SK-N-SH (cell line): ENCODE measurements around the gene GP1BA. TPM values are rescaled to one million over a fixed set of nuclear protein-coding genes. Genes with fewer than 3 reads are reported as not detected.

Source experiments
- CTCF ChIA-PET: fragments of 300-600, 350-600 bp; formaldehyde crosslinking; extraction: SDS; loops from one replicate; lab custom pipeline; 2021; lab: Yijun Ruan, JAX
- POLR2A ChIA-PET: fragments of 350-600 bp; sonication (Branson Sonifier 250); formaldehyde crosslinking; extraction: SDS; loops from one replicate; lab custom pipeline; 2020; ENCODE audit warnings: antibody characterized with exemption, inconsistent platforms; lab: Yijun Ruan, JAX
- DNase-seq: peaks from one replicate; pipeline ENCODE4 v3.0.0; 2012
- H2AFZ ChIP-seq: fragments of 200-600 bp; sonication (generic); 2 replicates; pipeline ENCODE4 v1.8.1; 2016; ENCODE audit warnings: antibody characterized with exemption, mild to moderate bottlenecking, low read depth
- H3F3A ChIP-seq: fragments of 200-600 bp; sonication (generic); replicated peaks from 2 replicates; pipeline ENCODE3; 2016; ENCODE audit warnings: antibody characterized with exemption, mild to moderate bottlenecking; ENCODE audit not compliant: insufficient read depth
- H3K27ac ChIP-seq, 2 experiments: fragments of 200-500 bp in 1 of 2; fragments of 200-600 bp in 1 of 2; sonication (Bioruptor generic) in 1 of 2; sonication (generic), shearing (Covaris generic) in 1 of 2; 2 replicates each; pipeline versions ENCODE4 v1.5.1 to v1.6.1; 2014 to 2016; ENCODE audit warnings: low read depth in 2 of 2, inconsistent platforms in 1 of 2, low read length in 1 of 2, mild to moderate bottlenecking in 1 of 2, mixed read lengths in 1 of 2
- H3K27me3 ChIP-seq: fragments of 200-600 bp; sonication (generic), shearing (Covaris generic); 2 replicates; pipeline ENCODE4 v1.6.1; 2016; ENCODE audit warnings: mixed run types; ENCODE audit not compliant: insufficient read depth
- H3K36me3 ChIP-seq, 2 experiments: fragments of 200-500 bp in 1 of 2; fragments of 200-600 bp in 1 of 2; sonication (Bioruptor generic) in 1 of 2; sonication (generic) in 1 of 2; replicated peaks in 1 of 2; 2 replicates each; pipeline versions ENCODE3 to v1.5.1; 2014 to 2016; ENCODE audit warnings: low read length in 1 of 2, mild to moderate bottlenecking in 1 of 2; ENCODE audit not compliant: insufficient read depth in 2 of 2, control insufficient read depth in 1 of 2
- H3K4me1 ChIP-seq, 2 experiments: fragments of 200-500 bp in 1 of 2; fragments of 200-600 bp in 1 of 2; sonication (Bioruptor generic) in 1 of 2; sonication (generic), shearing (Covaris generic) in 1 of 2; 2 replicates each; pipeline versions ENCODE4 v1.5.1 to v1.6.1; 2014 to 2016; ENCODE audit warnings: low read depth in 1 of 2, low read length in 1 of 2, mixed run types in 1 of 2; ENCODE audit not compliant: insufficient read depth in 2 of 2, control insufficient read depth in 1 of 2
- H3K4me2 ChIP-seq: fragments of 200-600 bp; sonication (generic), shearing (Covaris generic); 2 replicates; pipeline ENCODE4 v1.6.1; 2017; ENCODE audit warnings: mixed run types
- H3K4me3 ChIP-seq, 2 experiments: fragments of 200-500 bp in 1 of 2; fragments of 200-600 bp in 1 of 2; sonication (Bioruptor generic) in 1 of 2; sonication (generic), shearing (Covaris generic) in 1 of 2; 2 replicates each; pipeline versions ENCODE4 v1.5.1 to v1.8.1; 2014 to 2016; ENCODE audit warnings: low read depth in 2 of 2, inconsistent platforms in 1 of 2, low read length in 1 of 2, mild to moderate bottlenecking in 1 of 2, mixed read lengths in 1 of 2, moderate library complexity in 1 of 2
- H3K79me2 ChIP-seq: fragments of 200-600 bp; sonication (generic); 2 replicates; pipeline ENCODE4 v1.8.1; 2017; ENCODE audit warnings: mild to moderate bottlenecking; ENCODE audit not compliant: insufficient read depth
- H3K9ac ChIP-seq: fragments of 200-600 bp; sonication (generic); 2 replicates; pipeline ENCODE4 v1.6.1; 2017; ENCODE audit warnings: mixed run types
- H3K9me2 ChIP-seq: fragments of 200-600 bp; sonication (generic); 2 replicates; pipeline ENCODE4 v1.6.1; 2017; ENCODE audit warnings: mixed run types
- H3K9me3 ChIP-seq: fragments of 200-600 bp; sonication (generic); 2 replicates; pipeline ENCODE4 v1.6.1; 2017; ENCODE audit warnings: mixed run types, mild to moderate bottlenecking, moderate library complexity
- H4K20me1 ChIP-seq: fragments of 200-600 bp; sonication (generic); 2 replicates; pipeline ENCODE4 v1.6.1; 2017; ENCODE audit warnings: mild to moderate bottlenecking, mixed run types; ENCODE audit not compliant: insufficient read depth
- CHD2 ChIP-seq: fragments of 150-350 bp; IDR thresholded peaks from 2 replicates; pipeline ENCODE4 v1.6.1; 2018; ENCODE audit warnings: low read length; ENCODE audit not compliant: partially characterized antibody
- EZH2phosphoT487 ChIP-seq: fragments of 200-600 bp; sonication (generic); IDR thresholded peaks from 2 replicates; pipeline ENCODE4 v1.6.1; 2017; ENCODE audit warnings: low read depth, mixed run types, mild to moderate bottlenecking, antibody characterized with exemption, moderate library complexity, borderline replicate concordance
- FOXM1 ChIP-seq: IDR thresholded peaks from 2 replicates; pipeline ENCODE4 v1.4.0; 2012; ENCODE audit warnings: low read depth, mild to moderate bottlenecking
- MEF2A ChIP-seq: IDR thresholded peaks from 2 replicates; pipeline ENCODE4 v1.4.0; 2012; ENCODE audit warnings: low read depth, borderline replicate concordance
- MXI1 ChIP-seq: IDR thresholded peaks from 2 replicates; pipeline ENCODE4 v1.6.1; 2012; ENCODE audit warnings: mild to moderate bottlenecking, low read depth, low read length, improper control_type of control experiment
- NFIC ChIP-seq: IDR thresholded peaks from 2 replicates; pipeline ENCODE4 v1.4.0; 2012; ENCODE audit warnings: borderline replicate concordance
- POLR2AphosphoS5 ChIP-seq: IDR thresholded peaks from 2 replicates; pipeline ENCODE4 v1.6.1; 2012; ENCODE audit warnings: low read depth, low read length
- RAD21 ChIP-seq: IDR thresholded peaks from 2 replicates; pipeline ENCODE4 v1.6.1; 2012; ENCODE audit warnings: mild to moderate bottlenecking, low read length
- RXRA ChIP-seq: IDR thresholded peaks from 2 replicates; pipeline ENCODE4 v1.4.0; 2012; ENCODE audit warnings: low read depth, mild to moderate bottlenecking, borderline replicate concordance
- SIN3A ChIP-seq: IDR thresholded peaks from 2 replicates; pipeline ENCODE4 v1.6.1; 2012; ENCODE audit warnings: low read depth, mild to moderate bottlenecking, low read length, moderate library complexity, borderline replicate concordance
- TAF1 ChIP-seq: IDR thresholded peaks from 2 replicates; pipeline ENCODE4 v1.6.1; 2012; ENCODE audit warnings: low read depth, mild to moderate bottlenecking, low read length, moderate library complexity, borderline replicate concordance
- YY1 ChIP-seq: IDR thresholded peaks from 2 replicates; pipeline ENCODE4 v1.4.0; 2012; ENCODE audit warnings: low read depth, mild to moderate bottlenecking
- WGBS: methylation state at CpG from one replicate; pipeline ENCODE4 v1.1.6; 2017; ENCODE audit warnings: low lambda C conversion rate; 5-methylcytosine and 5-hydroxymethylcytosine counted together
- polyA plus RNA-seq, 3 experiments: library from polyadenylated mRNA; depleted of rRNA; stranded (reverse); fragments of >200 nt; gene quantifications; 2 replicates each; pipeline ENCODE4 v1.2.3, GENCODE V29; 2012
- TF ChIP-seq, protein P1 (sequence below): IDR thresholded peaks from 2 replicates; pipeline ENCODE4 v1.4.0; 2012; ENCODE audit warnings: low read depth, borderline replicate concordance
- TF ChIP-seq, protein P2 (sequence below): fragments of 150-350 bp; IDR thresholded peaks from 2 replicates; pipeline ENCODE4 v1.6.1; 2016; ENCODE audit warnings: mild to moderate bottlenecking, low read depth, low read length
- TF ChIP-seq, protein P3 (sequence below): IDR thresholded peaks from 2 replicates; pipeline ENCODE4; 2012
- TF ChIP-seq, protein P4 (sequence below): IDR thresholded peaks from 2 replicates; pipeline ENCODE4 v1.4.0; 2012; ENCODE audit warnings: low read depth

The GP1BA gene
- polyA plus RNA-seq, 1 of the 3 experiments (the other 2 are of a cell fraction), result not detected

DNA sequence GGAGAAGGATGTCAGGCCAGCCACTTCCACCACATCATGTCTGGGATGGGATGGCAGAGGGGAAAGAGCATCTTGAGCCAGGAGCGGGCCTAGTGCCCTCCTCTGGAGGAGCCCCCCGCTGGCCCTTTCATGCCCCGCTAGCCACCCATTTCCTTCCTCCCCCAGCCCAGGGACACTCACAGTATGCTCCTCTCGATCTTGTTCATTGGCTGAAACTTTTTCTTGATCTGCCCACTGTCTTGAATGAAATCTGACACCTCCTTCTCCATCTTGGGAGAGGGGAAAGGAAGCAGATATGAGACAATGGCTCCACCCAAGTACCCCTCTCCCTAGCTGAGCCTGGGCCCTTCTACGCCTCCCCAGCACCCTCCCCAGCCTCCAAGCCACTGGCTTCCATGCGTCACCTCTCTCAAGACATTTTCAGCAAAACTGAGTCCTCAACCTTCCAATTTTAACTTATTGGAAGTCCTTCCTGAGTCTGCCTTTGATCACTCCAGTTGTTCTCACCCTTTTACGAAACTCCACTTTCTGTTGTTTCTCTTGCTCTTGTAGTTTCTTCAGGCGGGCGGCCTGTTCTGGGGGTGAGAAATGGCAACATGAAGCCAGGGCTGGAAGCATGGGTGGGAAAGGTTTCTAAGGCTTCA, 28.3 kb downstream of the GP1BA start:
- H3K9me3 ChIP-seq, result no peaks in the 10 kb centered on the region
- DNase-seq, result no peak
- 92% methylated on average over 9 of the region's 9 CpGs for WGBS
- H4K20me1 ChIP-seq, result no peaks in the 10 kb centered on the region
- H3F3A ChIP-seq, result peaks cover 13% of the 10 kb centered on the region
- H3K27ac ChIP-seq, result no peak overlapping the region
- CTCF ChIA-PET, result no interaction called here
- no peak overlapping the region for H3K9ac ChIP-seq
- TF ChIP-seq FOXM1 (no peak), MEF2A (no peak), RXRA (no peak), POLR2AphosphoS5 (no peak), TAF1 (no peak), MXI1 (no peak), NFIC (no peak), YY1 (no peak), RAD21 (no peak), SIN3A (no peak), EZH2phosphoT487 (no peak), CHD2 (no peak)
- TF ChIP-seq, protein P1, sequence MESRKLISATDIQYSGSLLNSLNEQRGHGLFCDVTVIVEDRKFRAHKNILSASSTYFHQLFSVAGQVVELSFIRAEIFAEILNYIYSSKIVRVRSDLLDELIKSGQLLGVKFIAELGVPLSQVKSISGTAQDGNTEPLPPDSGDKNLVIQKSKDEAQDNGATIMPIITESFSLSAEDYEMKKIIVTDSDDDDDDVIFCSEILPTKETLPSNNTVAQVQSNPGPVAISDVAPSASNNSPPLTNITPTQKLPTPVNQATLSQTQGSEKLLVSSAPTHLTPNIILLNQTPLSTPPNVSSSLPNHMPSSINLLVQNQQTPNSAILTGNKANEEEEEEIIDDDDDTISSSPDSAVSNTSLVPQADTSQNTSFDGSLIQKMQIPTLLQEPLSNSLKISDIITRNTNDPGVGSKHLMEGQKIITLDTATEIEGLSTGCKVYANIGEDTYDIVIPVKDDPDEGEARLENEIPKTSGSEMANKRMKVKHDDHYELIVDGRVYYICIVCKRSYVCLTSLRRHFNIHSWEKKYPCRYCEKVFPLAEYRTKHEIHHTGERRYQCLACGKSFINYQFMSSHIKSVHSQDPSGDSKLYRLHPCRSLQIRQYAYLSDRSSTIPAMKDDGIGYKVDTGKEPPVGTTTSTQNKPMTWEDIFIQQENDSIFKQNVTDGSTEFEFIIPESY, result no peak
- TF ChIP-seq, protein P2, sequence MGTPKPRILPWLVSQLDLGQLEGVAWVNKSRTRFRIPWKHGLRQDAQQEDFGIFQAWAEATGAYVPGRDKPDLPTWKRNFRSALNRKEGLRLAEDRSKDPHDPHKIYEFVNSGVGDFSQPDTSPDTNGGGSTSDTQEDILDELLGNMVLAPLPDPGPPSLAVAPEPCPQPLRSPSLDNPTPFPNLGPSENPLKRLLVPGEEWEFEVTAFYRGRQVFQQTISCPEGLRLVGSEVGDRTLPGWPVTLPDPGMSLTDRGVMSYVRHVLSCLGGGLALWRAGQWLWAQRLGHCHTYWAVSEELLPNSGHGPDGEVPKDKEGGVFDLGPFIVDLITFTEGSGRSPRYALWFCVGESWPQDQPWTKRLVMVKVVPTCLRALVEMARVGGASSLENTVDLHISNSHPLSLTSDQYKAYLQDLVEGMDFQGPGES, result no peak
- TF ChIP-seq, protein P3, sequence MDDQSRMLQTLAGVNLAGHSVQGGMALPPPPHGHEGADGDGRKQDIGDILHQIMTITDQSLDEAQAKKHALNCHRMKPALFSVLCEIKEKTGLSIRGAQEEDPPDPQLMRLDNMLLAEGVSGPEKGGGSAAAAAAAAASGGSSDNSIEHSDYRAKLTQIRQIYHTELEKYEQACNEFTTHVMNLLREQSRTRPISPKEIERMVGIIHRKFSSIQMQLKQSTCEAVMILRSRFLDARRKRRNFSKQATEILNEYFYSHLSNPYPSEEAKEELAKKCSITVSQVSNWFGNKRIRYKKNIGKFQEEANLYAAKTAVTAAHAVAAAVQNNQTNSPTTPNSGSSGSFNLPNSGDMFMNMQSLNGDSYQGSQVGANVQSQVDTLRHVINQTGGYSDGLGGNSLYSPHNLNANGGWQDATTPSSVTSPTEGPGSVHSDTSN, result no peak
- TF ChIP-seq, protein P4, sequence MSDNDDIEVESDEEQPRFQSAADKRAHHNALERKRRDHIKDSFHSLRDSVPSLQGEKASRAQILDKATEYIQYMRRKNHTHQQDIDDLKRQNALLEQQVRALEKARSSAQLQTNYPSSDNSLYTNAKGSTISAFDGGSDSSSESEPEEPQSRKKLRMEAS, result no peak
- POLR2A ChIA-PET, result no interaction called here
- peaks cover 0 to under 1% of the 10 kb centered on the region in 2 experiments; a peak in 1 of 4 replicates for H3K4me1 ChIP-seq
- H2AFZ ChIP-seq, result no peak overlapping the region
- H3K36me3 ChIP-seq, result peaks cover 4 to 17% of the 10 kb centered on the region in 2 experiments
- H3K4me2 ChIP-seq, result no peak overlapping the region
- no peaks in the 10 kb centered on the region for H3K27me3 ChIP-seq
- no peaks in the 10 kb centered on the region for H3K9me2 ChIP-seq
- no peak overlapping the region for H3K4me3 ChIP-seq
- H3K79me2 ChIP-seq, result peaks cover 13% of the 10 kb centered on the region; the same call in 1 of the 2 replicates
